AML-193 (cell line): ENCODE measurements around the gene ZP1.

ENCODE experiments used
- DNase-seq, 2 experiments: peaks; one replicate each; lab custom pipeline; 2025; lab: John Stamatoyannopoulos, UW

Gene ZP1

DNA sequence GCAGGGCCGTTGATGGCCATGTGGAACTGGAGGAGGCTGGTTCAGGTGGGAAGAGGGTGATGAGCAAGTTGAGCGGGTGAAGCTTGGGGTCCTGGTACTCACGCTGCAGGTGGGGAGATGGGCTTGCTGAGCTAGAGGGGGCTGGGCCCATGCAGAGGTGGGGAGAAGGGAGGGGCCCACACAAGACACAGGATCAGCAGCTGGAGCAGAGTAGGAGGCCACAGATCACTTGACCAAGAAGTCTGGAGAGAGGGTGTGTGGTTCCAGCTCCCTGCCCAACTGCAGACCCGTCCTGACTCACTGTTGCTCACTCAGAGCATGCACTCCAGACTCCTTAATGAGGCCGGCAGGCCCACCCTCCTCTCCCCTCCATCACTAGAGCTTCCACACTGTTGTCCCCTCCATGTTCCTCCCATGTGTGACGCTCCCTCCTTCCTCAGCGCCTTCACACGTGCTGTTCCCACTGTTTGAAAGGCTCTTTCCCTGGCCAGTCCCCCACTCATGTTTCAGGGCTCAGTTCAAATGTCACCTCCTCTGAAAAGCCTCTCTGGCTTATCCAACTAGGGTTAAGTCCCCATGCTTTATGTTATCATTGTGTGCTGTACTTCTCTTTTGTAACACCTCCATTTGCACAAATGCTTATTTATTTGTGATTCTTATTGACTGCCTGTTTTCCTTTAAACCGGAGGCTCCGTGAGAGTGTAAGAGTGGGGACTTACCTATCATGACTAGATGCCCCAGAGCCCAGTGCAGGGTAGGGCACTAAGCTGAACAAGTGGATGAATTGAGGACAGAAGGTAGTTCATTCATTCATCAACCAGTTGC lies 23.1 kb upstream of the ZP1 start:
- DNase-seq = no peak

DNA sequence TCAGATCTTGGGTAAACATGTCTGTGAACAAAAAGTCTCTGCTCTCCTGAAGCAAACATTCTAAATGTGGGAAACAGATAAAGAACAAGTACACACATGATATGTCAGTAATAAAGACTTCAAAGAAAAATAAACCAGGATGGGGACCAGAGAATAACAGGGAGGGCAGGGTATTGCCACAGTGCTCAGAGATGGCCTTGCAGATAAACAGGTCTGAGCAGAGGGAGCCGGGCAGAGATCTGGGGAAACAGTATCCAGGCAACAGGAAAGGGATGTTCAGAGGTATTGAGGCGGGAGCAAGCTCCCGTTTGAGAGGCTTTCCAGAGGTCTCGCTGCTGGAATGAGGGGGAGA lies 22.5 kb upstream of the ZP1 start:
- no peak for DNase-seq

DNA sequence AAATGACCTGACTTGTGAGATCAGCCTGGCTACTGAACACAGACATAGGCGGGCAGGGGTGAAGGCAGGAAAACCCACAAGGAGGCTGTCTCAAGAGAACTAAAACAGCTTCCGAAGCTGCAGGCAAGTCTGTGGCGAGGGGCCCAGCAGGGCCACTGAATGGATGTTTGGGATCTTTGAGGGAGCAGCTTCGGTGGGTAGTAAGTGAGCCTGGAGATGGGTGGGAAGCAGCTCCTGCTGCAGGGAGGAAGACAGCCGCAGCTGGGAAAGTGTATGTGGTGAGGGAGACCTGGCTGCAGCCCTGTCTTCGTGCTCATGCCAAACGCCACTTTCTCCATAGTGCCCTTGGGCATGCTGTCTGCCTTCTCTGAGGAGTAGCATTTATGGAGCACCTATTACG lies 22.0 kb upstream of the ZP1 start:
- DNase-seq = no peak

DNA sequence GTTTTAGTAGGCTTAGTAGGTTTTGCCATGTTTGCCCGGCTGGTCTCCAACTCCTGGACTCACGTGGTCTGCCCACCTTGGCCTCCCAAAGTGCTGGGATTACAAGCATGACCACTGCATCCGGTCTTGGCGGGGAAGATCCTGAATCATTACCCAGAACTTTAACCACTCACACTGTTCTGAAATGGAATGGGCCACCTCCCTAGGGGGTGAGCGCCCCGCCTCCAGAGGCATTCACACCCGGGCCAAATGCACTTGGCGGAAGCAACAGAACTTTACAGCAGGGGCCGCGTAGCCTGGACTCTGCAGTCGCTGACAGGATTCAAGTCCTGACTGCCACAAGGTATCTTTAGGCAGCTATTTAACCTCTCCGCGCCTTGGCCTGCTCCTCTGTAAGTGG lies 20.1 kb upstream of the ZP1 start:
- no peak for DNase-seq

DNA sequence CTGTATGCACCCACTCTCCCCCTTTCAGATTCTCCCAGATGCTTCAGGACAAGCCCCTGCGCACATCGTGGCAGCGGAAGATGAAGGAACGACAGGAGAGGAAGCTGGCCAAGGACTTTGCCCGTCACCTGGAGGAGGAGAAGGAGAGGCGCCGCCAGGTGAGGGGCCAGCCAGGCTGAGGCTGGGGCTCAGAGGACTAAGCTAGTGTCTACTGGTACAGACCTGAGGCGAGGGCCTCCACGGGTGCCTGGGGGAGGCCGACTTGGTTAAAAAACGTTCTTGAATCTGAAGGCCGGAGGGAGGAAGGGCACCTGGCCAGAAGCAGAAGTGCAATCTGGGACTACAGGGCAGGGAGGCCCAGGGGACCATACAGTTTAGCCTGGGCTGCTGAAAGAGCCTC lies 19.4 kb upstream of the ZP1 start:
- no peak for DNase-seq

DNA sequence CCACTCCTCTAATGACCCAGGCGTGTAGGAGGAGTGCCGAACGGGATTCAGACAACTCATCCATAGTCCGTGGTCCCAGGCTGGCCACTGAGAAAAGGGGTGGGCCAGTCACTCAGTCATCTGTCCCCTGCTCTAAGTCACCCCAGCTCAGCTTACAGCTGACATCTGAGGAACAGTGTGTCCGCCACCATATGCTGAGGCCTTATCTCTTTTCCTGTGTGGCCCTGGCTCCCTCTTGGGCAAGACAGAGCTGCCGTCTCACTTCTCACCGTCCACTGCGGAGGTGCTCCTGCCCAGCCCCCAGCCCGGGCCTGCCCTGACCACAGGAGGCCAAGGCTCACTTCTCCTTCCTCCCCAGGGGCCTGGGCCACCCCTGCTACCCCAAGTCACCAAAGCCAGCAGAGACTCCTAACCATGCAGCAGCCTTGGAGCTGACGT lies 18.6 kb upstream of the ZP1 start:
- DNase-seq = no peak

DNA sequence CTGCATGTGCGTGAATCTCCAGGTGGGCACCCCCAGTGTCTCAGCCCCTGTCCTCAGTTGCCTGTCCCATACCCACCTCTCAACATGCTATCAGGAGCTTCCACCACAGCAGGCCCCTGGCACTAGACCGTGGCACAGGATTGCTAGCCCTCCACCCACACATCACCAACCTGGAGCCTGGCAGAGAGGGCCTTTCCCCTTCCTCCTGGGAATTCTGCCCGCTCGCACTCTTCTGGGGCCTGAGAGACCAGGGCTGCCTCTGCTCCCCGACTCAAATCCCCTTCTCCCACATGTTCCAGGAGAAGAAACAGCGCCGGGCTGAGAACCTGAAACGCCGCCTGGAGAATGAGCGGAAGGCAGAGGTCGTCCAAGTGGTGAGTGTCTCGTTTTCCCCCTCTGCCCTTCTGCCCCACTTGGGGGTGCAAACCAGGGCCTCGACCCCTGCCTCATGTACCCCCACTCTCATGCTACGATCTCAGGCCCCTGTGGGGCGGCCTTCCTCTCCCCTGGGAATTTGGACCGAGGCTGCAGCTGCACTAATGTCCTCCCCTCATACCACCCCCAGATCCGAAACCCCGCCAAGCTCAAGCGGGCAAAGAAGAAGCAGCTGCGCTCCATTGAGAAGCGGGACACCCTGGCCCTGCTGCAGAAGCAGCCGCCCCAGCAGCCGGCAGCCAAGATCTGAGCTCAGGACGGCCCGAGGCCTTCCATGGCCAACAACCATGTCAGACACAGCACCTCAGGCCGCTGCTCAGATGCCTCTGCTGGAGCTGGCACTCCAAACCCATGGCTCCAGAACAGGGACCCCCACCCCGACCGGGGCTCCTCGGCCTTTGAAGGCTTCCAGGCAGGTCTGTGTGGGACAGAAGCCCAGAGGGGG lies 17.5 kb upstream of the ZP1 start:
- DNase-seq = no peak

DNA sequence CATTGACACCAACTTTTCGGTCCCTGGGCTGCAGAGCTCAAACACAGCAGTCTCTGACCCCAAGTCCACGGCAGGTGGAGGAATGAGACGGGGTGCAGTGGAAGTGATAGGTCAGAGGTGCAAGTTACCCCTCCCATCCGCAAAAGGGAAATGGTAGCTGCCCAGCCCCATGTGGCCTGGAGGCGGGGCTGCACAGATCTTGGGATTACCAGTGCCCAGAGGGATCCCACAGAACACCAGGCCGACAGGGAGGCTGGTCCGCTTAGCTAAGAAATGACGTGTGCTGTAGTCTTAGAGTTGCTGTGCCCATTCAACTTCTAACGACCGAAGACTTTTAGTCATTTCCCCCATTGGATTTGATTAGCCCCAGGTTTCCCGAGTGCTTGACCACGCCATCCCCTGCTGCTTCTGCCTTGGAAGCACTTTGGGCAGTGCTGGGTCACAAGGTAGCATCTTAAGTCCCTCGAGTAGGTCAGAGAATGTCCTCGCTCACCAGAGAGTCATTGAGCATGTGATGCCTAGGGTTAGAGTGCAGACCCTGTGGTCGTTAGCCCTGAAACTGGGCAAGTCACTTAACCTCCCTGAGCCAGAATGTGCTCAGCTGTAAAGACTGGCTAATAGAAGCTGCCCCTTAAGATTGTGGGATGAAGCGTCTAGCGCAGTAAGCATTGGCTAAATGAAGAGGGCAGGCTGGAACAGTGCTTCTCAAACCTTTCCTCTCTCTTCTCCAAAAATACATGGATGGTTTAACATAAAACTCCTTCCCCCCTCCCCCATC lies 15.8 kb upstream of the ZP1 start:
- DNase-seq = no peak

DNA sequence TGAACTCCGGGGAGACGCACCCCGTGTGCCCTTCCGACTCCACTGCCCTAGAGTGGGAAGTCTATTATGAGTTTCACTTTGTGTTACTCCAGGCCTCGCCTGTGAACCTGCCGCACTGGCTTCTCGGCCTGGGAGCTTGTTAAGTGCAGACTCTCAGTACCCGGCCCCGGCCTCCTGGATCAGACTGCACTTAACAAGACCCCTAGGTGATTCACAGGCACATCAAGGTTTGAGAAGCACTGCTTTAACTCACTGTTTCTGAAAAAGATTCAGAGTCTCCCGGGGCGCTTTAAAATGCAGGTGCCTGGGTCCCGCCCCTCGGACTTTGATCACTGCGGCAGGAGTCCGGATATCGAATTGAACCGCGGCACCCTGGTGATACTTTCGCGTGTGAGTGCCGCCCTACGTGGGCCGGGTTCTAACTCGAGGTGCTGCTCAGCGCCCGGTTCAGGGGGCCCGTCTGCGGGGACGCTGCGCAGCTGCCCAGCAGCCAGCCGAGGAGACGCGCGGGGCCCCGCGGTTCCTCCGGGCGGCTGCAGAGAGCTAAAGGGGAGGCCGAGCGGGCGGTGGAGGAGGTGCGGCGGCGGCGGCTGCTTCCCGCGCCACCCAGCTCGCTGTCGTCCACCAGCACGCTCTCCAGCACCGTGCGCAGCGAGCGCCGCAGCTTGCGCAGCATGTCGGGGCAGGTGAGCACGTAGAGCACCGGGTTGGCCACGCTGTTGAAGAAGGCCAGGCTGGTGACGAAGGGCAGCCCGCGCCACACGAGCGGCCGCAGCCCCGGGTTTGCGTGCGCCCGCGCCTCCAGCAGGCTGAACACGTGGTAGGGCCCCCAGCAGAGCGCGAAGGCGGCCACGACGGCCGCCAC lies 15.0 kb upstream of the ZP1 start:
- DNase-seq = no peak

DNA sequence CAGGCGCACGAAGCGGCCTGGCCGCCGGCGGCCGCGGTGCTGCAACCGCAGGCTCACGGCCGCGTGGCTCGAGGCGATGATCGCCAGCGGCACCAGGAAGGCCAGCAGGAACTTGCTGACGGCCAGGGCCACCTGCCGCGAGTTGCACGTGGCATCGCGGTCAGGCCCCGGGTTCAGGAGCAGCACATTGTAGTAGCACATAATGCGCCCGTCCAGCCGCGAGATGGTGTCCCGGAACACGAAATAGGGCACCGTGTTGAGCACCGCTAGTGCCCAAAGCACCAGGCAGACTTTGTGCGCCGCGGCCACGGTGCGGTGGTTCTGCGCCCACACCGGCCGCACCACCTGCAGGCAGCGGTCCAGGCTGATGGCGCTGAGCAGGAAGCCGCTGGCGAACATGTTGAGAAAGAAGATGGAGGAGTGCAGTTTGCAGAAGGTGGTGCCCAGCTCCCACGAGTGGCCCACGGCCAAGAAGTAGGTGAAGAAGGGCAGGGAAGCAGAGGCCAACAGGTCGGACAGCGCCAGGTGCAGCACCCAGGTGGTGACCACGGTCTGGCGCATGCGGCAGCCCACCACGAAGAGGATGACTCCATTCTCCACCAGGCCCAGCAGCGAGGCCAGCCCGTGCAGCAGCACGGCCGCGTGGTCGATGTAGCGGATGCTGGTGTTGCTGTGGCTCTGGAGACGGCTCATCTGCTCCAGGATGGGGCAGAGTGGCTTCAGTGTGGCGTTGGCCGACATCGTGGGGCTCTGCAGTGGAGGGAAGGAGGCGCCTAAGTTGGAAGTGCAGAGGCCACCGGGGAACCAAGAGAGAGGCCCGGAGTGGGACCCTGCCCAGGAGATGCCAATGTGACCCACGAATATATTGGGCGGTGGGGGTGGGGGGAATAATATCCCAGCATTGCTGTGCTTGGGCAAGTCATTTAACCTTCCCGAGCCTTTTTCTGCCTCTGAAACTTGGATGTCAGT lies 14.1 kb upstream of the ZP1 start:
- DNase-seq = no peak

DNA sequence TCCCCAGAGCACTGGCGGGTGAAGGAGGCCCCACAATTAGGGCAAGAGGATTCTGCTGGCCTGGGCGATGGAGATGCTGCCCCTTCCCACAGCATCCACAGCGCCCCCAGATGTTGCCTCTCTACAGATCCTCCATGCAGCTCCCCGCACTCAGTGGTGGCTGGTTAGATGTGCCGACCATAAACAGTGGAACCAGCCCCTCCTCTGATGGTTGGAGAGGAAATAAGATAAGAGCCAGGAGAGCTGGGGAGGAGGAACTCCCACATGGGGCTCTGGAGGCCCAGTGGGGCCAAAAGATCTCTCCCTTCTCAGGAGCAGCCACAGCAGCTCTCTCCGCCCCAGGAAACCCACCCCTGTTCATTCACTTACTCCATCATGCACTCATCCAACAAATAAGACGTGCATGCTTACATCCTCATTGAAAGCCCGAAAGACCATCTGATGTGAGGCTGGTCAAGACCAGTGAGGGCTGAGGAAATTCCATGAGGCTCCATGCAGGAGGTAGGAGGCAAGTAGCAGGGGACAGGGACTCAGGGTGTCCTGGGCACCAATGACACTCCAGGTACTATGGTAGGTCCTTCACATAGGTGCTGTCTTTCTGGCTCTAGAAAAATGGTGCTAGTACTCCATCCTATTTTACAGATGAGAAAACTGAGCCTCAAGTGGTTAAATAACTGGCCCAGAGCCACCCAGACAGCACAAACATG lies 13.0 kb upstream of the ZP1 start:
- no peak for DNase-seq

DNA sequence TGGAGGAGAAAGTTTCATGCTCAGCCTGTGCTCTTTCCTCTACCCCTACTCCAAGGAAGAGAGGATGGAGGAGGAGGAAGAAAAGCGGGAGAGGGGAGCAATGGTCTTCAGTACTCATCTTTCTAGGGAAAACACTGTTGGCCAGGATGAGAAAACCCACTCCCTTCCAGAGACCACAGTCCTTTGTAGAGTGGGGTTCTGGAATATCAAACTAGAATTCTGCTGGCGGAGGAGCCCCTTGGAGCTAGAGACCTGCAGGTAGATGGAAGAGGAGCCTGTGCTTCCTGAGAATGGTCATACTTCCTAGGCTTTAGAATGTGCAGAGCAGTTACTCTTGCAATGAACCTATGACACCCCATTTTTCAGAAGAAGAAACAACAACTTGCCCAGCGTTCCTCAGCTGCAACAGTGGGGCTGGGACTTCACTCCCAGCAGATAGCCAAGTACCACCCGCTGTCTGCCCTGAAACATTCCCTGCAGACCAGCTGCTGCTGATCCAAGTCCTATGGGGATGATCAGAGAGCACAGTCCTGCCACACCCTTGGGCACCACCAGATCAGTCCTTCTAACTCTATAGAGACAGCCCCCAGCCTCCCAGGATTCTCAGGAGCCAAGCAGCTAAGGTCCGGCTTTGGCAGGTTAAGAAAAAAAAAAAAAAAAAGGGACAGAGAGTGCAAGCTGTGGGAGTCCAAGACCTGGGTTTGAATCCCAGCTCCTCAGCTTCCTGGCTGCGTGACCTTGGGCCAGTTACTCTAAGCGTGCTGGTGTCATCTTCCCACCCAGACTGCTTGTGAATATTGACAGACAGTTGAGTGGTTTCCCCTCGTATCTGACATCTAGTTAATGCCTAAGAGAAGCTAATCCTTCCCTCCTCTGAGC lies 12.3 kb upstream of the ZP1 start:
- no peak for DNase-seq

DNA sequence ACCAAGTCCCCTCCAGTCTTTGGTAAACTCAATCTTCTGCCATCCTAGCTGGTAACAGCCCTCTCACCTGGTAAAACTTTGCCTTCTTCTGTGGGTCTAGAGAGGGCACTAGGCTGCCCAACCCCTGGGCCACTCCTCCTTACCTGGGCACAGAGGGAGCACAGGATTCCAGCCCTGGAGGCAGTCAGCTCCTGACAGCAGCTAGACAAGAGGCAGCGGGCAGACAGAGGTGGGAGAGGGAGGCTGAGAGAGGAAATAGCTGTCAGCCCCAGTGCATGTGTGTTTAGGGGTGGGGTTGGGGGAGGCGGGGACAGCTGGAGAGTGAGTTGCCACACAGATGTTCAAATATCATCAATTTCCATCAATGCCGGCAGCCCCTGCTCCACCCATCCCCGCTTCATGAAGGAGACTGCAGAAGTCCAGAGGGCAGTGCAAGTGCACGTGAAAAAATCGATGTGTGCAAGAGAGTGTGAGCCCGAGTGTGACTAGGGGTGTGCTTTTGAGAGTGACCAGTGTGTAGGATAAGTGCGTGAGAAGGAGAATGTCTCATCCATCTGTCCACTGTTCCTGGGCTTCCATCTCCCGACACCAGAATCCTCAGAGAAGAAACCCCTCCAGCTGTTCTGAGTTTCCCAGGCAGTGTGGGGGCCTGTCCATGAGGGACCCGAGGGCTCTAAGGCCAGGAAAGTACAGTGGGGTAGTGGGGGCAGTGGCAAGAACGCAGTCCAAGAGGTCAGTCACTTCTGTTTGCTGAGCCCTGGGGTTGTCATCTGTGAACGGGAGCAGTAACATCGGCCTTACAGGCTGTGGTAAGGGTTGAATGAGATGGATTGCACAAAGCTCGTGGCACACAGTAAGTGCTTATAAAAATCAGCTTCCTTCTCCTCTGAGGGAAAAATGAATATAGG lies 11.4 kb upstream of the ZP1 start, which contains the start of gene PTGDR2:
Gene PTGDR2, minus strand, starts transcription at position 225 of the 908 bp plus-strand sequence. CDS start 2,228 bp downstream, outside the sequence.
- no peak for DNase-seq

DNA sequence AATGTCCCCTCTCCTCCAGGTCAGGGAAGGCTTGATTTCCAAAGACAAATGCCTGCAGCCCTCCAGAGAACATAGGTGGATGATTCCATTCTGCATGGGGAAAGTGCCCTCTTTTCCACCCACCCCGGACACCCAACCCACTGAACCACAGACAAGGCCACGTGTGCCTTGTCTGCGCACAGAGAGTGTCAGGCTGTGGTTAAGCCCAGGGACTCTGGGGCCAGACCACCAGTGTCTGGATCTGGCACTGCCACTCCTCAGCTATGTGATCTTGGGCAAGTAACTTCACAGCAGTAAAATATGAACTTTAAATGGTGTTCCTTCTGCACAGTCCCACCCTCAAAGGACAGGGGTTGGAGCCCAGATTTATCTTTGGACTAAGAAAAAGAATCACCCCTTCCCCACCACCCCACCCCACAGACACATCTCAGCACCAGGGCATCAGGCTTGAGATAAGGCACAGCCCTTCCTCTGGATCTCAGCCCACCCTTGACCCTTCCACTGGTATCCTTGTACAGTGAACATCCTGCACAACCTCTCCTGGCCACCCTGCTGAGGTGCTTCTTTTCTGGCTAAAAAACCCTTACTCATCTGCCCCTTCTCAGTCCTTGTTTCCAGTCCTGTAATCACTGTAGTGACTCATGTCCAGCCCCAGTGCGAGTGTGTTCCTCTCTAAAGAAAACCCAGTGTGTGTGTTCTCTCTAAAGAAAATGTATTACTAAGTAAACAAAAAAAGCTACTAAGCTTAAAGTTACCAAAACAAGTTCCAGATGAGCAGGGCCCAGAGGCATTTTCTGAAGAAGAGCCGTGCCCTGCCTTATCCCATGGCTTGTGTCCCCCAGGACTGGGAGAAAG lies 9.7 kb upstream of the ZP1 start:
- DNase-seq = no peak

DNA sequence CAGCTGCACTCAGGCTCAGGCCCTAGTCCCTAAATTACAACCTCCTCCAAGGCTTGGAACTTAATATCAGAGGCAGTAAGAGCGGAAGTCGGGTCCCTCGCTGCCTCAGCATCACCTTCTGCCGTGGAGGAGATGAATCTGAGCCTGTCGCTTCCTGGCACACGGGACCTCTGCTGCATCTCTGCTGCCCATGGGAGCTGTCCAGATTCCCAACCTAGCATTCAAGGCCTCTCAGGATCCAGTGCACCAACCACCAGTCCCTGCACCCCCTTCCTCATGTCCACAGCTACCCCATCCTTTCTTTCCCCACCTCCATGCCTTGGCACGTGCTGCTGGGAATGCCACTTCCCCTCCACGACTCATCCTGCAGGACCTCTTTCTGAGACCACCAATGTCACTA lies 9.1 kb upstream of the ZP1 start:
- DNase-seq = no peak

DNA sequence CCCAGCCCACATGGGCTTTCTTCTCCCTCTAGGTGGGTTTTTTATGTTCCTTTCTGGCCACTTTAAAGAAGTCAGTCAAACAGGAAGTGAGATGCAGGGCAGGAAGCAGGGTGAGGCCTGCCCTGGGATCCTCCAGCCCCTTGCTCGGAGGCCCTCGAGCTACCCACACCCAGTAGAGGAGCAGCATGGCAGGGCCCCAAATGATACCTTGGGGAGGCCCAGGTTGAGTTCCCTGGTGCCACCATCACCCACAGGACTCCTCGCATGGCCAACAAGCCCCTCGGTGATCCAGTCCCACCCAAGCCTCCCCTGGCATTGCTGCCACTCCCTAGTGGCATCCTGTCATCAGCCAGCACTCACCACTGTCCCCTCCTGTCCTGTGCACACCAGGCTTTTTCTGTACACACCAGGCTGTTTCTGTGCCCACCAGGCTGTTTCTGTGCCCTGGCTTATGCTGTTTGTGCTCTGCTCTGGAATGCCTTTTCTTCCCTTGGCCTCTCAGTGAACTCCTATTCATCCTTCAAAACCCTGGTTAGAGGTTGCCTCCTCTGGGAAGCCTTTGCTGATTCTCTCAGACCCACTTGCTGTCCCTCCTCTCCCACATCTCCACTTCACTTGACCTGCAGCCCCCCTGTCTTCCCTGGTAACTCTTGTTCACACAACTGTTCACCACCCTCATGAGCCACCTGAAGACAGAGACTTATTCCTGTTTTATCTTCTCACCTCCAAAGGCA lies 8.4 kb upstream of the ZP1 start:
- DNase-seq = no peak
